ENCODE data around the gene JAM3.
"Not testable (repeated sequence)": the region's sequence is repeated elsewhere in the genome, so short reads cannot be mapped to it uniquely, and the experiment has no call there.

Gene JAM3

DNA sequence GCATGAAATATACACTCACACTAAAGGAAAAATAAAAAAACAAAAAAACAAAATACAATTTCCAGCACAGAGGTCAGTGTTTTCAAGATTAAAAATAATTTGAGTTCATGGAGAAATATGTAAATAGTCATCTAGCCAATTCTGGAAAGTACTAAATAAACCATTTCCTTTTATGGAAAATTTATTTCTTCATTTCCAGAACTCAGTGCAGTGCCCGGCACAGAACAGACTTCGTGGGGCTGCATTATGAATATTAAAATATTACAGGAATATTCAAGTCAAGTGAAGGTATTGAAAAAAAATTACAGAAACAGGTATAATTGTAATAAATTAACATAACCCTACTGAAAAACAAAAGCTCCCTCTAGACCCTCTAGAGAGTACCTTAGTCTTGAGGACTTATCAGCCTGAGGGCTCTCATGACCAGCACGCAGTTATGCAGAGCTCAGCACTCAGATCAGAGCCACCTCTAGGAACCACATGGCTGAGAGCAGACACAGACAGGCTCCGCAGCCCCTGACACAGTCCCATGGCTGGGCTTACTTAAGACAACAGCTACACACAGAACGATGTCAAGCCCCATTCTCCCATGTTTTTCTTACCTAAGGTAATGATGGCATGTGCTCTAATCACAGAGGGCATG, 109.3 kb downstream of the JAM3 start:
- TF ChIP-seq, protein P1, sequence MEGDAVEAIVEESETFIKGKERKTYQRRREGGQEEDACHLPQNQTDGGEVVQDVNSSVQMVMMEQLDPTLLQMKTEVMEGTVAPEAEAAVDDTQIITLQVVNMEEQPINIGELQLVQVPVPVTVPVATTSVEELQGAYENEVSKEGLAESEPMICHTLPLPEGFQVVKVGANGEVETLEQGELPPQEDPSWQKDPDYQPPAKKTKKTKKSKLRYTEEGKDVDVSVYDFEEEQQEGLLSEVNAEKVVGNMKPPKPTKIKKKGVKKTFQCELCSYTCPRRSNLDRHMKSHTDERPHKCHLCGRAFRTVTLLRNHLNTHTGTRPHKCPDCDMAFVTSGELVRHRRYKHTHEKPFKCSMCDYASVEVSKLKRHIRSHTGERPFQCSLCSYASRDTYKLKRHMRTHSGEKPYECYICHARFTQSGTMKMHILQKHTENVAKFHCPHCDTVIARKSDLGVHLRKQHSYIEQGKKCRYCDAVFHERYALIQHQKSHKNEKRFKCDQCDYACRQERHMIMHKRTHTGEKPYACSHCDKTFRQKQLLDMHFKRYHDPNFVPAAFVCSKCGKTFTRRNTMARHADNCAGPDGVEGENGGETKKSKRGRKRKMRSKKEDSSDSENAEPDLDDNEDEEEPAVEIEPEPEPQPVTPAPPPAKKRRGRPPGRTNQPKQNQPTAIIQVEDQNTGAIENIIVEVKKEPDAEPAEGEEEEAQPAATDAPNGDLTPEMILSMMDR (IDR thresholded peaks at IDR 0.05; ENCODE audit: control extremely low read depth, extremely low read depth, low read depth, missing control alignments), result no peak
- ChIA-PET POLR2A (no interaction called here), CTCF (interaction anchor here (1.2 kb wide), 1 partner anchor 29 kb away, joined by 3 read pairs; no protein-coding TSS in a partner anchor)
- no peak for DNase-seq (ENCODE audit: extremely low spot score)

DNA sequence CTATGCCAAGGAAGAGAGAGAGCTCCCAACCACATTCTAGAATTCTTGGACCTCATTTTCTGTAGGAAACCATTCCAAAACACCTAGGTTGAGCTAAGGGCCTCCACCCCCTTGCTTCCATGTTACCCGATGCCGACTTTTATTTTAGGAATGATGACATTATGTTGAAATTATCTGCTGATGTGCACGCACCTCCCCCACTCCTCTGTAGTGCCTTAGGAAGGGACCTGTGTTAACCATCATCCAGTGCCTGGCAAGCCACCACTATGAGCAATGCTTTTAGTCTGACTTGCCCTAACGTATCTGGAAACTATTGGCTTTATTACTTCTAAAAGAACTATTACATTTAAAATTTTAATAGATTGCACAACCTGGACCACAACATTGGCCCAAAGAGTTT, 112.8 kb downstream of the JAM3 start:
- ChIA-PET CTCF (interaction anchor here (1.1 to 1.9 kb wide), 4 partner anchors 9 to 132 kb away, joined by 3 to 5 read pairs (median 4); no protein-coding TSS in a partner anchor), POLR2A (no interaction called here)
- TF ChIP-seq, protein P1 (IDR thresholded peaks at IDR 0.05; ENCODE audit: control extremely low read depth, extremely low read depth, low read depth, missing control alignments), result no peak
- no peak for DNase-seq (ENCODE audit: extremely low spot score)

- POLR2A ChIA-PET, result not testable (repeated sequence)
- CTCF ChIA-PET, result interaction anchor here (0.7 to 2.1 kb wide), 5 partner anchors 14 to 56 kb away, joined by 3 to 6 read pairs (median 3); no protein-coding TSS in a partner anchor
Observed at GRCh38 chr11:134188092-134188491, 119.2 kb downstream of the JAM3 start.

DNA sequence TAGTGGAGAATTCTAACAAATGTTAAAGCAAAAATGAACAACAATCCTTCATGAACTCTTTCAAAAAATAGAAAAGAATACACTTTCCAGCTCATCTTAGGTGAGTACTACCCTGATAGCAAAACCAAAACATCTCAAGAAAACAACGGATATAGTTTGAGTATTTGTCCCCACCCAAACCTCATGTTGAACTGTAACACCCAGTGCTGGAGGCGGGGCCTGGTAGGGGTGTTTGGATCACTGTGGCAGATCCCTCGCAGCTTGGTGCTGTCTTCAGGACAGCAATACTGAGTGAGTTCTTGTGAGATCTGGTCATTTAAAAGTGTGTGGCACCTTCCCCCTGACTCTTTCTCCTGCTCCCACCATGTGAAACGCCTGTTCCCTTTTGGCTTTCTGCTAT, 127.9 kb downstream of the JAM3 start:
- TF ChIP-seq, protein P1 (IDR thresholded peaks at IDR 0.05; ENCODE audit: control extremely low read depth, extremely low read depth, low read depth, missing control alignments), result no peak
- ChIA-PET CTCF (interaction anchor here (1.0 kb wide), 2 partner anchors 10 to 16 kb away, joined by 3 read pairs; no protein-coding TSS in a partner anchor), POLR2A (no interaction called here)
- DNase-seq (ENCODE audit: extremely low spot score), result no peak

More at GRCh38 chr11:134188092-134188491, 119.2 kb downstream of the JAM3 start:
- DNase-seq (ENCODE audit: extremely low spot score), result not testable (repeated sequence)

- POLR2A ChIA-PET, result no interaction called here
- DNase-seq (ENCODE audit: extremely low spot score), result no peak
- CTCF ChIA-PET, result interaction anchor here (1.0 to 2.7 kb wide), 4 partner anchors 9 to 156 kb away, joined by 3 to 12 read pairs (median 3); partner anchors contain the start of genes ACAD8 and THYN1
- TF ChIP-seq, protein P1 (IDR thresholded peaks at IDR 0.05; ENCODE audit: control extremely low read depth, extremely low read depth, low read depth, missing control alignments), result no peak
Observed at GRCh38 chr11:134199531-134199930, 130.7 kb downstream of the JAM3 start.

- ChIA-PET POLR2A (no interaction called here), CTCF (interaction anchor here (1.0 to 1.1 kb wide), 2 partner anchors 75 to 155 kb away, joined by 3 read pairs; partner anchors contain the start of gene GLB1L3)
- no peak for DNase-seq (ENCODE audit: extremely low spot score)
- TF ChIP-seq, protein P1 (IDR thresholded peaks at IDR 0.05; ENCODE audit: control extremely low read depth, extremely low read depth, low read depth, missing control alignments), result no peak
Observed at GRCh38 chr11:134200688-134201087, 131.8 kb downstream of the JAM3 start.
